ENCODE measurements around the gene MADCAM1. TPM values are rescaled to one million over a fixed set of nuclear protein-coding genes. Genes with fewer than 3 reads are reported as not detected.

MADCAM1 gene
- total and polyA plus RNA-seq, 2 of the 8 experiments (the other 6 are each of a cell fraction or from before 2014, with no cell fraction given): 2.3 to 3.0 TPM

DNA sequence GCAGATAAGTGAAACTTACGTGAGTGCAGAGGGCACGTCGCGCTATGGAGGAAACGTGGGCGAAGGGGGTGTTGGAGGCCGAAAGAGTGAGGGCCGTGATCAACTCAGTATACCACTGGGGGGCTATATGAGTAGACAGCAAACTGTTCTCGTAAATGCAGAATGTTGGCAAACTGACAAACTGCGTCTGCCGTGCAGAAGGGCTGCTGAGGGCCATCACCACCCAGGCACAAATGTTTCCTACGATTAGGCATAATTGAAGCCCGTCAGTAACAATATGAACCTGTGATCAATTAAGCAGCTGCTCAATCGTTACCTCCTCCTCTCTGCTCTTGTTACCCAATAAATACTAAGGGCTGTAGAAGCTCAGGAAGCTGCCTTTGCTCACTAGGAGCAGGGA is 17.3 kb upstream of the MADCAM1 start (continued):
- TF ChIP-seq, protein P1, sequence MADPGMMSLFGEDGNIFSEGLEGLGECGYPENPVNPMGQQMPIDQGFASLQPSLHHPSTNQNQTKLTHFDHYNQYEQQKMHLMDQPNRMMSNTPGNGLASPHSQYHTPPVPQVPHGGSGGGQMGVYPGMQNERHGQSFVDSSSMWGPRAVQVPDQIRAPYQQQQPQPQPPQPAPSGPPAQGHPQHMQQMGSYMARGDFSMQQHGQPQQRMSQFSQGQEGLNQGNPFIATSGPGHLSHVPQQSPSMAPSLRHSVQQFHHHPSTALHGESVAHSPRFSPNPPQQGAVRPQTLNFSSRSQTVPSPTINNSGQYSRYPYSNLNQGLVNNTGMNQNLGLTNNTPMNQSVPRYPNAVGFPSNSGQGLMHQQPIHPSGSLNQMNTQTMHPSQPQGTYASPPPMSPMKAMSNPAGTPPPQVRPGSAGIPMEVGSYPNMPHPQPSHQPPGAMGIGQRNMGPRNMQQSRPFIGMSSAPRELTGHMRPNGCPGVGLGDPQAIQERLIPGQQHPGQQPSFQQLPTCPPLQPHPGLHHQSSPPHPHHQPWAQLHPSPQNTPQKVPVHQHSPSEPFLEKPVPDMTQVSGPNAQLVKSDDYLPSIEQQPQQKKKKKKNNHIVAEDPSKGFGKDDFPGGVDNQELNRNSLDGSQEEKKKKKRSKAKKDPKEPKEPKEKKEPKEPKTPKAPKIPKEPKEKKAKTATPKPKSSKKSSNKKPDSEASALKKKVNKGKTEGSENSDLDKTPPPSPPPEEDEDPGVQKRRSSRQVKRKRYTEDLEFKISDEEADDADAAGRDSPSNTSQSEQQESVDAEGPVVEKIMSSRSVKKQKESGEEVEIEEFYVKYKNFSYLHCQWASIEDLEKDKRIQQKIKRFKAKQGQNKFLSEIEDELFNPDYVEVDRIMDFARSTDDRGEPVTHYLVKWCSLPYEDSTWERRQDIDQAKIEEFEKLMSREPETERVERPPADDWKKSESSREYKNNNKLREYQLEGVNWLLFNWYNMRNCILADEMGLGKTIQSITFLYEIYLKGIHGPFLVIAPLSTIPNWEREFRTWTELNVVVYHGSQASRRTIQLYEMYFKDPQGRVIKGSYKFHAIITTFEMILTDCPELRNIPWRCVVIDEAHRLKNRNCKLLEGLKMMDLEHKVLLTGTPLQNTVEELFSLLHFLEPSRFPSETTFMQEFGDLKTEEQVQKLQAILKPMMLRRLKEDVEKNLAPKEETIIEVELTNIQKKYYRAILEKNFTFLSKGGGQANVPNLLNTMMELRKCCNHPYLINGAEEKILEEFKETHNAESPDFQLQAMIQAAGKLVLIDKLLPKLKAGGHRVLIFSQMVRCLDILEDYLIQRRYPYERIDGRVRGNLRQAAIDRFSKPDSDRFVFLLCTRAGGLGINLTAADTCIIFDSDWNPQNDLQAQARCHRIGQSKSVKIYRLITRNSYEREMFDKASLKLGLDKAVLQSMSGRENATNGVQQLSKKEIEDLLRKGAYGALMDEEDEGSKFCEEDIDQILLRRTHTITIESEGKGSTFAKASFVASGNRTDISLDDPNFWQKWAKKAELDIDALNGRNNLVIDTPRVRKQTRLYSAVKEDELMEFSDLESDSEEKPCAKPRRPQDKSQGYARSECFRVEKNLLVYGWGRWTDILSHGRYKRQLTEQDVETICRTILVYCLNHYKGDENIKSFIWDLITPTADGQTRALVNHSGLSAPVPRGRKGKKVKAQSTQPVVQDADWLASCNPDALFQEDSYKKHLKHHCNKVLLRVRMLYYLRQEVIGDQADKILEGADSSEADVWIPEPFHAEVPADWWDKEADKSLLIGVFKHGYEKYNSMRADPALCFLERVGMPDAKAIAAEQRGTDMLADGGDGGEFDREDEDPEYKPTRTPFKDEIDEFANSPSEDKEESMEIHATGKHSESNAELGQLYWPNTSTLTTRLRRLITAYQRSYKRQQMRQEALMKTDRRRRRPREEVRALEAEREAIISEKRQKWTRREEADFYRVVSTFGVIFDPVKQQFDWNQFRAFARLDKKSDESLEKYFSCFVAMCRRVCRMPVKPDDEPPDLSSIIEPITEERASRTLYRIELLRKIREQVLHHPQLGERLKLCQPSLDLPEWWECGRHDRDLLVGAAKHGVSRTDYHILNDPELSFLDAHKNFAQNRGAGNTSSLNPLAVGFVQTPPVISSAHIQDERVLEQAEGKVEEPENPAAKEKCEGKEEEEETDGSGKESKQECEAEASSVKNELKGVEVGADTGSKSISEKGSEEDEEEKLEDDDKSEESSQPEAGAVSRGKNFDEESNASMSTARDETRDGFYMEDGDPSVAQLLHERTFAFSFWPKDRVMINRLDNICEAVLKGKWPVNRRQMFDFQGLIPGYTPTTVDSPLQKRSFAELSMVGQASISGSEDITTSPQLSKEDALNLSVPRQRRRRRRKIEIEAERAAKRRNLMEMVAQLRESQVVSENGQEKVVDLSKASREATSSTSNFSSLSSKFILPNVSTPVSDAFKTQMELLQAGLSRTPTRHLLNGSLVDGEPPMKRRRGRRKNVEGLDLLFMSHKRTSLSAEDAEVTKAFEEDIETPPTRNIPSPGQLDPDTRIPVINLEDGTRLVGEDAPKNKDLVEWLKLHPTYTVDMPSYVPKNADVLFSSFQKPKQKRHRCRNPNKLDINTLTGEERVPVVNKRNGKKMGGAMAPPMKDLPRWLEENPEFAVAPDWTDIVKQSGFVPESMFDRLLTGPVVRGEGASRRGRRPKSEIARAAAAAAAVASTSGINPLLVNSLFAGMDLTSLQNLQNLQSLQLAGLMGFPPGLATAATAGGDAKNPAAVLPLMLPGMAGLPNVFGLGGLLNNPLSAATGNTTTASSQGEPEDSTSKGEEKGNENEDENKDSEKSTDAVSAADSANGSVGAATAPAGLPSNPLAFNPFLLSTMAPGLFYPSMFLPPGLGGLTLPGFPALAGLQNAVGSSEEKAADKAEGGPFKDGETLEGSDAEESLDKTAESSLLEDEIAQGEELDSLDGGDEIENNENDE (IDR thresholded peaks at IDR 0.05; ENCODE audit: insufficient replicate concordance, low read length): no peak
- TF ChIP-seq BCL11A (IDR thresholded peaks at IDR 0.05; ENCODE audit: low read depth in 2 of 2, low read length in 2 of 2): no peak
- no peak for TF ChIP-seq SRF (IDR thresholded peaks at IDR 0.05; ENCODE audit: low read depth, low read length)
- TF ChIP-seq CBX8 (IDR thresholded peaks at IDR 0.05; ENCODE audit: borderline replicate concordance, low read depth, low read length): no peak
